IMR-90 (cell line): Measurements from ENCODE around the gene ZNF776. TPM values are rescaled to one million over a fixed set of nuclear protein-coding genes. Genes with fewer than 3 reads are reported as not detected.

Experiments used
- ATAC-seq: fragments of 200-7000 bp; cut with Tn5 transposase; 2 replicates; pipeline ENCODE4 v1.9.1; 2020; ENCODE audit warnings: low read depth, mild to moderate bottlenecking, moderate library complexity
- BruUV-seq: library from RNA; stranded (reverse); fragments of 400-500 nt; replicated peaks from 2 replicates; lab custom pipeline; 2021; lab: Mats Ljungman, UMichigan
- CTCF ChIA-PET: fragments of 300-600 bp; formaldehyde crosslinking; extraction: SDS; loops from one replicate; lab custom pipeline; 2021; ENCODE audit warnings: antibody characterized with exemption; lab: Yijun Ruan, JAX
- POLR2A ChIA-PET: fragments of 300-600 bp; sonication (Branson Sonifier 250); formaldehyde crosslinking; loops from one replicate; lab custom pipeline; 2022; ENCODE audit warnings: antibody characterized with exemption; ENCODE audit not compliant: unreplicated experiment; lab: Charles Lee
- DNase-seq: peaks from one replicate; pipeline ENCODE4 v3.0.0; 2013
- H2AFZ ChIP-seq: replicated peaks from 2 replicates; pipeline ENCODE3; 2013; ENCODE audit warnings: low read length, mild to moderate bottlenecking; ENCODE audit not compliant: poor library complexity
- H2AK5ac ChIP-seq: 2 replicates; pipeline ENCODE4 v1.6.1; 2013; ENCODE audit warnings: low read depth, low read length, inconsistent platforms
- H2AK9ac ChIP-seq: replicated peaks from 2 replicates; pipeline ENCODE3; 2013; ENCODE audit warnings: mild to moderate bottlenecking, low read depth, low read length, moderate library complexity; ENCODE audit not compliant: poor library complexity
- H2BK120ac ChIP-seq: 2 replicates; pipeline ENCODE4 v1.6.1; 2013; ENCODE audit warnings: low read depth, low read length, inconsistent platforms
- H2BK15ac ChIP-seq: 3 replicates; pipeline ENCODE4 v1.6.1; 2013; ENCODE audit warnings: low read depth, low read length, inconsistent platforms
- H2BK20ac ChIP-seq: 2 replicates; pipeline ENCODE4 v1.6.1; 2013; ENCODE audit warnings: low read depth, mild to moderate bottlenecking, inconsistent platforms, low read length, moderate library complexity
- H2BK5ac ChIP-seq: 2 replicates; pipeline ENCODE4 v1.6.1; 2013; ENCODE audit warnings: mild to moderate bottlenecking, low read depth, low read length, inconsistent platforms; ENCODE audit not compliant: poor library complexity, severe bottlenecking
- H3K14ac ChIP-seq: replicated peaks from 2 replicates; pipeline ENCODE4 v1.6.1; 2013; ENCODE audit warnings: low read depth, low read length, inconsistent platforms
- H3K18ac ChIP-seq: 2 replicates; pipeline ENCODE4 v1.6.1; 2013; ENCODE audit warnings: low read depth, low read length, control low read depth
- H3K23ac ChIP-seq: 2 replicates; pipeline ENCODE4 v1.6.1; 2013; ENCODE audit warnings: low read depth, low read length, inconsistent platforms
- H3K27ac ChIP-seq: 2 replicates; pipeline ENCODE4 v1.5.1; 2013; ENCODE audit warnings: mild to moderate bottlenecking, control low read depth, low read length; ENCODE audit not compliant: insufficient read depth
- H3K27me3 ChIP-seq: 2 replicates; pipeline ENCODE4 v1.6.1; 2013; ENCODE audit warnings: low read length; ENCODE audit not compliant: control insufficient read depth, insufficient read depth
- H3K36me3 ChIP-seq: 2 replicates; pipeline ENCODE4 v1.6.1; 2013; ENCODE audit warnings: low read length, mixed read lengths; ENCODE audit not compliant: control insufficient read depth, insufficient read depth
- H3K4ac ChIP-seq: 2 replicates; pipeline ENCODE4 v1.6.1; 2013; ENCODE audit warnings: low read depth, low read length, inconsistent platforms
- H3K4me1 ChIP-seq: 2 replicates; pipeline ENCODE4 v1.6.1; 2013; ENCODE audit warnings: low read length, mixed read lengths; ENCODE audit not compliant: control insufficient read depth, insufficient read depth
- H3K4me2 ChIP-seq: 2 replicates; pipeline ENCODE4 v1.6.1; 2013; ENCODE audit warnings: low read depth, mild to moderate bottlenecking, control low read depth, low read length, moderate library complexity
- H3K4me3 ChIP-seq: 2 replicates; pipeline ENCODE4 v1.5.1; 2013; ENCODE audit warnings: low read depth, mild to moderate bottlenecking, control low read depth, low read length, moderate library complexity; ENCODE audit not compliant: insufficient read depth
- H3K56ac ChIP-seq: 2 replicates; pipeline ENCODE4 v1.6.1; 2013; ENCODE audit warnings: low read length, inconsistent platforms; ENCODE audit not compliant: insufficient read depth; ENCODE audit errors: extremely low read depth
- H3K79me1 ChIP-seq, 2 experiments: 2 replicates each; pipeline ENCODE4 v1.6.1; 2013; ENCODE audit warnings: low read length in 2 of 2, inconsistent platforms in 1 of 2, low read depth in 1 of 2
- H3K9ac ChIP-seq: 2 replicates; pipeline ENCODE4 v1.6.1; 2013; ENCODE audit warnings: low read depth, low read length, control low read depth
- H3K9me1 ChIP-seq: 2 replicates; pipeline ENCODE4 v1.6.1; 2013; ENCODE audit warnings: low read length, inconsistent platforms; ENCODE audit not compliant: insufficient read depth
- H3K9me3 ChIP-seq: 2 replicates; pipeline ENCODE4 v1.6.1; 2013; ENCODE audit warnings: low read length; ENCODE audit not compliant: control insufficient read depth, insufficient read depth
- H4K20me1 ChIP-seq: 2 replicates; pipeline ENCODE4 v1.6.1; 2013; ENCODE audit warnings: low read length, inconsistent platforms; ENCODE audit not compliant: insufficient read depth
- H4K5ac ChIP-seq: 2 replicates; pipeline ENCODE4 v1.6.1; 2013; ENCODE audit warnings: mild to moderate bottlenecking, low read depth, low read length, control low read depth
- H4K8ac ChIP-seq, 2 experiments: 2 replicates each; pipeline ENCODE4 v1.6.1; 2013; ENCODE audit warnings: low read depth in 2 of 2, low read length in 2 of 2, control low read depth in 1 of 2, inconsistent platforms in 1 of 2
- H4K91ac ChIP-seq: 2 replicates; pipeline ENCODE4 v1.6.1; 2013; ENCODE audit warnings: low read depth, low read length, inconsistent platforms; ENCODE audit not compliant: insufficient read depth
- BHLHE40 ChIP-seq: fragments of 150-350 bp; IDR thresholded peaks from 2 replicates; pipeline ENCODE4 v1.6.1; 2016; ENCODE audit warnings: mild to moderate bottlenecking, low read depth, low read length
- CEBPB ChIP-seq: IDR thresholded peaks from 2 replicates; pipeline ENCODE4 v1.6.1; 2012; ENCODE audit warnings: low read depth, low read length, improper control_type of control experiment
- CHD1 ChIP-seq: IDR thresholded peaks from 2 replicates; pipeline ENCODE4 v1.6.1; 2012; ENCODE audit warnings: low read depth, low read length, improper control_type of control experiment
- FOS ChIP-seq: fragments of 150-350 bp; IDR thresholded peaks from 2 replicates; pipeline ENCODE4 v1.6.1; 2016; ENCODE audit warnings: low read depth, low read length
- MAFK ChIP-seq: IDR thresholded peaks from 2 replicates; pipeline ENCODE4 v1.6.1; 2012; ENCODE audit warnings: low read depth, low read length, improper control_type of control experiment
- MXI1 ChIP-seq: IDR thresholded peaks from 2 replicates; pipeline ENCODE4 v1.6.1; 2012; ENCODE audit warnings: low read depth, mild to moderate bottlenecking, low read length, moderate library complexity, borderline replicate concordance
- NFE2L2 ChIP-seq: fragments of 150-350 bp; IDR thresholded peaks from 2 replicates; pipeline ENCODE4 v1.6.1; 2016; ENCODE audit warnings: low read depth, mild to moderate bottlenecking, low read length
- POLR2A ChIP-seq: IDR thresholded peaks from 2 replicates; pipeline ENCODE4 v1.6.1; 2012; ENCODE audit warnings: mild to moderate bottlenecking, low read depth, low read length
- RCOR1 ChIP-seq: IDR thresholded peaks from 2 replicates; pipeline ENCODE4 v1.6.1; 2012; ENCODE audit warnings: mild to moderate bottlenecking, low read length, improper control_type of control experiment; ENCODE audit not compliant: insufficient replicate concordance
- SMC3 ChIP-seq: fragments of 150-350 bp; IDR thresholded peaks from 2 replicates; pipeline ENCODE4 v1.6.1; 2016; ENCODE audit warnings: low read depth, mild to moderate bottlenecking, antibody characterized with exemption, low read length, moderate library complexity
- WGBS, 2 experiments: methylation state at CpG; one replicate each; pipeline versions ENCODE4 v1.1.5 to v1.1.7; 2013; ENCODE audit warnings: missing lambda C conversion rate in 2 of 2; ENCODE audit not compliant: insufficient read length in 1 of 2; ENCODE audit errors: extremely low coverage in 2 of 2; 5-methylcytosine and 5-hydroxymethylcytosine counted together
- dilution Hi-C: fragments of 300-500 bp; cut with HindIII; formaldehyde crosslinking; loops from one replicate; pipeline ENCODE4 v1.14.3; 2018; ENCODE audit warnings: low sequenced_read_pairs; ENCODE audit not compliant: unreplicated experiment
- in situ Hi-C: fragments of 300-500 bp; cut with MboI; formaldehyde crosslinking; loops from 3 replicates; pipeline ENCODE4 v1.14.3; 2019; ENCODE audit warnings: low sequenced_read_pairs, inconsistent platforms, mixed read lengths
- intact Hi-C: fragments of 100-400 bp; cut with micrococcal nuclease; formaldehyde crosslinking; loops from 2 replicates; pipeline ENCODE4 v1.10.0; 2022
- polyA plus RNA-seq, 3 experiments: library from polyadenylated mRNA; depleted of rRNA; stranded (reverse); fragments of >200 nt; gene quantifications; 2 replicates each; pipeline ENCODE4 v1.2.3, GENCODE V29; 2012; ENCODE audit warnings: low replicate concordance in 1 of 3
- total RNA-seq: library from RNA; depleted of rRNA; stranded (reverse); fragments of >200 nt; gene quantifications from 2 replicates; pipeline ENCODE4 v1.2.3, GENCODE V29; 2012
- TF ChIP-seq, protein P1 (sequence below): fragments of 150-350 bp; IDR thresholded peaks from 2 replicates; pipeline ENCODE4 v1.6.1; 2016; ENCODE audit warnings: low read depth, mild to moderate bottlenecking, low read length, moderate library complexity, borderline replicate concordance
- TF ChIP-seq, protein P2 (sequence below): conservative IDR thresholded peaks from 2 replicates; pipeline ENCODE4 v1.5.1; 2012; ENCODE audit warnings: mild to moderate bottlenecking, low read depth, low read length, improper control_type of control experiment
- TF ChIP-seq, protein P3 (sequence below): fragments of 150-350 bp; IDR thresholded peaks from 2 replicates; pipeline ENCODE4 v1.6.1; 2017; ENCODE audit warnings: mild to moderate bottlenecking, antibody characterized with exemption, low read length, low read depth

ZNF776 gene
- total and polyA plus RNA-seq, 2 of the 4 experiments (the other 2 are of a cell fraction) = 4.3 to 14.3 TPM

DNA sequence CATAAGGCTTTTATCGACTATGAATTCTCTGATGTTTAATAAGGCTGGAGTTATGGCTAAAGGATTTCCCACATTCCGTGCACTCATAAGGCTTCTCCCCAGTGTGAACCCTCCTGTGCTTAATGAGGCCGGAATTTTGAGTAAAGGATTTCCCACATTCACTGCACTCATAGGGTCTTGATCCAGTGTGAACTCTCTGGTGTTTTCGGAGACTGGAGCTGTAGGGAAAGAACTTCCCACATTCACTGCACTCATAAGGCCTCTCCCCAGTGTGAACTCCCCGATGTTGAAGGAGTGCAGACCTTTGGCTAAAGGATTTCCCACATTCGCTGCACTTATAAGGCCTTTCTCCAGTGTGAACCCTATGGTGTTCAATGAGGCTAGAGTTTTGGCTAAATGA is 45.0 kb upstream of the ZNF776 start (continued):
- TF ChIP-seq, protein P1, sequence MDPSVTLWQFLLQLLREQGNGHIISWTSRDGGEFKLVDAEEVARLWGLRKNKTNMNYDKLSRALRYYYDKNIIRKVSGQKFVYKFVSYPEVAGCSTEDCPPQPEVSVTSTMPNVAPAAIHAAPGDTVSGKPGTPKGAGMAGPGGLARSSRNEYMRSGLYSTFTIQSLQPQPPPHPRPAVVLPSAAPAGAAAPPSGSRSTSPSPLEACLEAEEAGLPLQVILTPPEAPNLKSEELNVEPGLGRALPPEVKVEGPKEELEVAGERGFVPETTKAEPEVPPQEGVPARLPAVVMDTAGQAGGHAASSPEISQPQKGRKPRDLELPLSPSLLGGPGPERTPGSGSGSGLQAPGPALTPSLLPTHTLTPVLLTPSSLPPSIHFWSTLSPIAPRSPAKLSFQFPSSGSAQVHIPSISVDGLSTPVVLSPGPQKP = no peak

DNA sequence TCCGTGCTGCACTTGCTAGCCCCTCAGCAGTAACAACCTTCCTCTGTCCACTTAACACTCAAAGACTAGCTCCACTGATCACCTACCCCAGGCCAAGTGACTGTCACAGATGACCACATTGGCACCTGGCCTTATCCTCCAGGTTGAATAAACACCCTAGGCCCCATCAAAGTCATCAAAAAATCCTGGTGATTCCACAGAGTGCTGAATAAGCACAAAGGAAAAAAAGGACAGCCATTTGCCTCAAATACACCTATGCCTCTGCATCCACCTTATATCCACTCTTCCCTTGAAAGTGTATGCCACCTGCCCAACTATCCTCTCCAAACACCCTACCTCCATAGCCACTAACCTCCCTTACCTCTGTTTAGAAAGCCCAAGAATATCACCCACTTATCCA is 40.3 kb upstream of the ZNF776 start:
- H2BK20ac ChIP-seq = no peak overlapping the region
- dilution Hi-C loops (no loop called here), in situ Hi-C loops (no loop called here), intact Hi-C loops (no loop called here)
- no peak overlapping the region for H2AK9ac ChIP-seq
- no peak overlapping the region for H3K18ac ChIP-seq
- ChIA-PET CTCF (no interaction called here), POLR2A (no interaction called here)
- no peaks in the 10 kb centered on the region for H3K27me3 ChIP-seq
- H3K9ac ChIP-seq = no peak overlapping the region
- H3K4ac ChIP-seq = no peak overlapping the region
- no peak overlapping the region for H4K5ac ChIP-seq
- ATAC-seq (no peak), DNase-seq (no peak)
- peaks cover 51% of the 10 kb centered on the region for H3K9me3 ChIP-seq
- no peak overlapping the region for H2BK120ac ChIP-seq
- peaks cover 36% of the 10 kb centered on the region for H3K36me3 ChIP-seq
- no peak overlapping the region for H3K23ac ChIP-seq
- H3K4me3 ChIP-seq = no peak overlapping the region
- H3K56ac ChIP-seq = no peak overlapping the region
- no peak overlapping the region for H2BK5ac ChIP-seq
- no peak overlapping the region for H3K27ac ChIP-seq
- H2AK5ac ChIP-seq = no peak overlapping the region
- H4K8ac ChIP-seq = no peak overlapping the region
- no peak overlapping the region for H3K4me2 ChIP-seq
- no TSS peak for BruUV-seq
- H2AFZ ChIP-seq = no peak overlapping the region
- no peak overlapping the region for H4K91ac ChIP-seq
- WGBS, 2 experiments = 83% methylated on average over 1 of the region's 1 CpG; no CpG with 5 or more reads in 1 of the 2 experiments
- peaks cover 17 to 41% of the 10 kb centered on the region in 2 experiments for H3K79me1 ChIP-seq
- no peak overlapping the region for H2BK15ac ChIP-seq
- H4K20me1 ChIP-seq = no peaks in the 10 kb centered on the region
- peaks cover 7% of the 10 kb centered on the region for H3K4me1 ChIP-seq
- H3K14ac ChIP-seq = no peak overlapping the region
- H3K9me1 ChIP-seq = no peaks in the 10 kb centered on the region
- no peak for TF ChIP-seq MXI1
- TF ChIP-seq, protein P1 = no peak
- no peak for TF ChIP-seq BHLHE40
- TF ChIP-seq CEBPB = no peak
- no peak for TF ChIP-seq FOS
- TF ChIP-seq CHD1 = no peak
- TF ChIP-seq, protein P2, sequence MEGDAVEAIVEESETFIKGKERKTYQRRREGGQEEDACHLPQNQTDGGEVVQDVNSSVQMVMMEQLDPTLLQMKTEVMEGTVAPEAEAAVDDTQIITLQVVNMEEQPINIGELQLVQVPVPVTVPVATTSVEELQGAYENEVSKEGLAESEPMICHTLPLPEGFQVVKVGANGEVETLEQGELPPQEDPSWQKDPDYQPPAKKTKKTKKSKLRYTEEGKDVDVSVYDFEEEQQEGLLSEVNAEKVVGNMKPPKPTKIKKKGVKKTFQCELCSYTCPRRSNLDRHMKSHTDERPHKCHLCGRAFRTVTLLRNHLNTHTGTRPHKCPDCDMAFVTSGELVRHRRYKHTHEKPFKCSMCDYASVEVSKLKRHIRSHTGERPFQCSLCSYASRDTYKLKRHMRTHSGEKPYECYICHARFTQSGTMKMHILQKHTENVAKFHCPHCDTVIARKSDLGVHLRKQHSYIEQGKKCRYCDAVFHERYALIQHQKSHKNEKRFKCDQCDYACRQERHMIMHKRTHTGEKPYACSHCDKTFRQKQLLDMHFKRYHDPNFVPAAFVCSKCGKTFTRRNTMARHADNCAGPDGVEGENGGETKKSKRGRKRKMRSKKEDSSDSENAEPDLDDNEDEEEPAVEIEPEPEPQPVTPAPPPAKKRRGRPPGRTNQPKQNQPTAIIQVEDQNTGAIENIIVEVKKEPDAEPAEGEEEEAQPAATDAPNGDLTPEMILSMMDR = no peak
- TF ChIP-seq NFE2L2 = no peak
- TF ChIP-seq MAFK = no peak
- TF ChIP-seq RCOR1 = no peak
- TF ChIP-seq SMC3 = no peak
- TF ChIP-seq POLR2A = no peak
- TF ChIP-seq, protein P3, sequence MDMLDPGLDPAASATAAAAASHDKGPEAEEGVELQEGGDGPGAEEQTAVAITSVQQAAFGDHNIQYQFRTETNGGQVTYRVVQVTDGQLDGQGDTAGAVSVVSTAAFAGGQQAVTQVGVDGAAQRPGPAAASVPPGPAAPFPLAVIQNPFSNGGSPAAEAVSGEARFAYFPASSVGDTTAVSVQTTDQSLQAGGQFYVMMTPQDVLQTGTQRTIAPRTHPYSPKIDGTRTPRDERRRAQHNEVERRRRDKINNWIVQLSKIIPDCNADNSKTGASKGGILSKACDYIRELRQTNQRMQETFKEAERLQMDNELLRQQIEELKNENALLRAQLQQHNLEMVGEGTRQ = no peak
